H1 (cell line): Measurements from ENCODE around the gene CDC42BPB.

ENCODE experiments used
- ATF2 ChIP-seq: IDR thresholded peaks from 2 replicates; pipeline ENCODE4 v1.6.1; 2012; ENCODE audit warnings: low read length, inconsistent platforms
- CHD2 ChIP-seq: IDR thresholded peaks from 2 replicates; pipeline ENCODE4 v1.6.1; 2012; ENCODE audit warnings: low read length, improper control_type of control experiment
- EZH2 ChIP-seq: fragments of 200-600 bp; sonication (generic); IDR thresholded peaks from 2 replicates; pipeline ENCODE4 v1.7.1; 2012; ENCODE audit warnings: low read depth, mild to moderate bottlenecking, moderate library complexity, low read length, inconsistent platforms; ENCODE audit not compliant: severe bottlenecking
- MAX ChIP-seq: IDR thresholded peaks from 2 replicates; pipeline ENCODE4 v1.6.1; 2012; ENCODE audit warnings: inconsistent platforms
- POLR2A ChIP-seq, 2 experiments: IDR thresholded peaks; 1 replicate in 1 of 2; 2 replicates in 1 of 2; pipeline ENCODE4 v1.6.1; 2011; ENCODE audit warnings: low read depth in 2 of 2, low read length in 2 of 2, mild to moderate bottlenecking in 2 of 2; ENCODE audit errors: control extremely low read depth in 1 of 2
- TF ChIP-seq, protein P1 (sequence below), 3 experiments: IDR thresholded peaks; 1 replicate in 2 of 3; 2 replicates in 1 of 3; pipeline versions ENCODE4 v1.5.1 to v1.6.1; 2011; ENCODE audit warnings: low read length in 3 of 3, mild to moderate bottlenecking in 3 of 3, inconsistent platforms in 2 of 3, low read depth in 1 of 3, moderate library complexity in 1 of 3; ENCODE audit not compliant: insufficient read depth in 1 of 3; ENCODE audit errors: control extremely low read depth in 1 of 3

DNA sequence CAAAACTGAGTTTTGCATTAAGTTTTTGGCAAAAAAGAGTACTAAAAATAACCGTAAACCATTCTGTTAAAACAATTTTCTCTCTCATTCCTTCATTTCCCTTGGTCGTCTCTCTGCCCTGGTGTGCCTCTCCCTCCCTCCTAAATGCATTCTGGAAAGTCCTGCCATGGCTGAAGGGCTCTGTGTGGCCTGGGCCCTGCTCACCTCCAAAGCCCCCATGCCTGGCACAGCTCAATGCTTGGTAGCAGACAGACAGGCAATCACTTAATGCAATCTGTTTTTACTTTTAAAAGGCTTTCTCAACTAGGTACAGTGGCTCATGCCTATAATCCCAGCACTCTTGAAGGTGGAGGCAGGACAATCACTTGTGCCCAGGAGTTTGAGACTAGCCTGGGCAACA, 47.8 kb downstream of the CDC42BPB start:
- TF ChIP-seq, protein P1, sequence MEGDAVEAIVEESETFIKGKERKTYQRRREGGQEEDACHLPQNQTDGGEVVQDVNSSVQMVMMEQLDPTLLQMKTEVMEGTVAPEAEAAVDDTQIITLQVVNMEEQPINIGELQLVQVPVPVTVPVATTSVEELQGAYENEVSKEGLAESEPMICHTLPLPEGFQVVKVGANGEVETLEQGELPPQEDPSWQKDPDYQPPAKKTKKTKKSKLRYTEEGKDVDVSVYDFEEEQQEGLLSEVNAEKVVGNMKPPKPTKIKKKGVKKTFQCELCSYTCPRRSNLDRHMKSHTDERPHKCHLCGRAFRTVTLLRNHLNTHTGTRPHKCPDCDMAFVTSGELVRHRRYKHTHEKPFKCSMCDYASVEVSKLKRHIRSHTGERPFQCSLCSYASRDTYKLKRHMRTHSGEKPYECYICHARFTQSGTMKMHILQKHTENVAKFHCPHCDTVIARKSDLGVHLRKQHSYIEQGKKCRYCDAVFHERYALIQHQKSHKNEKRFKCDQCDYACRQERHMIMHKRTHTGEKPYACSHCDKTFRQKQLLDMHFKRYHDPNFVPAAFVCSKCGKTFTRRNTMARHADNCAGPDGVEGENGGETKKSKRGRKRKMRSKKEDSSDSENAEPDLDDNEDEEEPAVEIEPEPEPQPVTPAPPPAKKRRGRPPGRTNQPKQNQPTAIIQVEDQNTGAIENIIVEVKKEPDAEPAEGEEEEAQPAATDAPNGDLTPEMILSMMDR (IDR thresholded peaks at IDR 0.05; ENCODE audit: control extremely low read depth in 1 of 3, insufficient read depth in 1 of 3, low read depth in 1 of 3, low read length in 3 of 3): no peak
- TF ChIP-seq MAX (no peak), POLR2A (IDR thresholded peaks at IDR 0.05; ENCODE audit: control extremely low read depth in 1 of 2, low read depth in 2 of 2, low read length in 2 of 2) (no peak), CHD2 (no peak), EZH2 (no peak), ATF2 (no peak)
